Endodermal cell (in vitro differentiated cells): Measurements from ENCODE around the gene CASR. TPM values are rescaled to one million over a fixed set of nuclear protein-coding genes. Genes with fewer than 3 reads are reported as not detected.
"Not testable (repeated sequence)": the region's sequence is repeated elsewhere in the genome, so short reads cannot be mapped to it uniquely, and the experiment has no call there.

ENCODE experiments used
- DNase-seq: peaks from one replicate; pipeline ENCODE4 v3.0.0-alpha.2; 2017
- H3K27ac ChIP-seq: 2 replicates; pipeline ENCODE4 v1.5.1; 2013; ENCODE audit warnings: mild to moderate bottlenecking, low read depth, low read length, moderate library complexity
- H3K27me3 ChIP-seq: 2 replicates; pipeline ENCODE4 v1.6.1; 2013; ENCODE audit warnings: mild to moderate bottlenecking, low read length, moderate library complexity; ENCODE audit not compliant: insufficient read depth, control insufficient read depth, poor library complexity, severe bottlenecking
- H3K36me3 ChIP-seq: 2 replicates; pipeline ENCODE4 v1.7.0; 2013; ENCODE audit warnings: mild to moderate bottlenecking, low read length, moderate library complexity; ENCODE audit not compliant: control insufficient read depth, insufficient read depth
- H3K4me1 ChIP-seq: one replicate; pipeline ENCODE4 v1.7.0; 2013; ENCODE audit warnings: low read length; ENCODE audit not compliant: control insufficient read depth, insufficient read depth
- H3K4me3 ChIP-seq: 2 replicates; pipeline ENCODE4 v1.5.1; 2013; ENCODE audit warnings: mild to moderate bottlenecking, low read length, moderate library complexity
- H3K9ac ChIP-seq: 2 replicates; pipeline ENCODE4 v1.6.1; 2013; ENCODE audit warnings: mild to moderate bottlenecking, low read length, moderate library complexity; ENCODE audit not compliant: poor library complexity, severe bottlenecking; ENCODE audit errors: extremely low read depth
- H3K9me3 ChIP-seq: 2 replicates; pipeline ENCODE4 v1.6.1; 2013; ENCODE audit warnings: mild to moderate bottlenecking, low read length, moderate library complexity; ENCODE audit not compliant: control insufficient read depth
- H3K27ac Mint-ChIP-seq: 2 replicates; pipeline ENCODE4 v1.8.0; 2020; ENCODE audit warnings: mixed read lengths
- H3K27me3 Mint-ChIP-seq: 2 replicates; pipeline ENCODE4 v1.8.0; 2021; ENCODE audit warnings: mild to moderate bottlenecking, mixed read lengths; ENCODE audit not compliant: insufficient read depth
- H3K36me3 Mint-ChIP-seq: 2 replicates; pipeline ENCODE4 v1.8.0; 2020; ENCODE audit warnings: low read depth, mixed read lengths
- H3K4me1 Mint-ChIP-seq: 2 replicates; pipeline ENCODE4 v1.8.0; 2020; ENCODE audit warnings: mixed read lengths
- H3K4me3 Mint-ChIP-seq: 2 replicates; pipeline ENCODE4 v1.8.0; 2020; ENCODE audit warnings: mild to moderate bottlenecking, moderate library complexity, mixed read lengths
- H3K9me3 Mint-ChIP-seq: 2 replicates; pipeline ENCODE4 v1.8.0; 2020; ENCODE audit warnings: mild to moderate bottlenecking, mixed read lengths
- WGBS, 2 experiments: methylation state at CpG; one replicate each; pipeline versions ENCODE4 v1.1.5 to v1.1.7; 2013; ENCODE audit warnings: missing lambda C conversion rate in 2 of 2, mixed read lengths in 1 of 2; ENCODE audit not compliant: insufficient coverage in 1 of 2, insufficient read length in 1 of 2; 5-methylcytosine and 5-hydroxymethylcytosine counted together
- total RNA-seq, 2 donors: library from RNA; stranded (reverse); fragmentation: NEBNext Ultra II Directional in 1 of 2; extraction: Animal tissue kit (Norgen Biotek cat#: 25700) in 1 of 2; gene quantifications; 2 replicates in 1 of 2; 3 replicates in 1 of 2; pipeline ENCODE4 v1.2.1, GENCODE V29; 2021
- TF ChIP-seq, protein P1 (sequence below): fragments of 200-600 bp; sonication (generic); conservative IDR thresholded peaks from 2 replicates; pipeline ENCODE4 v1.5.0; 2021; ENCODE audit warnings: antibody characterized with exemption, mild to moderate bottlenecking

CASR gene
- total RNA-seq, 2 donors from 2014 or later: 0.04 TPM; not detected in 1

DNA sequence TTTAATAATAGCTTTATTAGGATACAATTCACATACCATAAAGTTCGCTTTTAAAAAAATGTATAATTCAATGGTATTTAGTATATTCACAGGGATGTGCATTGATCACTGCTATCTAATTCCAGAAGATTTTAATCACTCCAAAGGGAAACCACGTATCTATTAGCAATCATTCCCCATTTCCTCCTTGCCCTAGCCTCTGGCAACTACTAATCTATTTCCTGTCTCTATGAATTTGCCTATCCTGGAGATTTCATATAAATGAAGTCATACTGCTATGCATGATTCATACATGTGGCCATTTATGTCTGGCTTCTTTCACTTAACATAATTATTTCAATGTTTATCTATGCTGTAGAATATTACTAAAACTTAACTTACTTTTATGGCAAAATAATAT, 32.0 kb upstream of the CASR start:
- Histone ChIP-seq H3K4me1 (no peaks in the 10 kb centered on the region), H3K27ac (no peak overlapping the region), H3K9me3 (no peaks in the 10 kb centered on the region), H3K4me3 (no peak overlapping the region), H3K36me3 (no peaks in the 10 kb centered on the region), H3K9ac (no peak overlapping the region), H3K27me3 (no peaks in the 10 kb centered on the region)
- Mint-ChIP-seq H3K27ac (no peak overlapping the region), H3K4me3 (no peak overlapping the region), H3K4me1 (no peaks in the 10 kb centered on the region), H3K36me3 (no peaks in the 10 kb centered on the region), H3K27me3 (peaks cover 1% of the 10 kb centered on the region), H3K9me3 (peaks cover 20% of the 10 kb centered on the region)
- TF ChIP-seq, protein P1, sequence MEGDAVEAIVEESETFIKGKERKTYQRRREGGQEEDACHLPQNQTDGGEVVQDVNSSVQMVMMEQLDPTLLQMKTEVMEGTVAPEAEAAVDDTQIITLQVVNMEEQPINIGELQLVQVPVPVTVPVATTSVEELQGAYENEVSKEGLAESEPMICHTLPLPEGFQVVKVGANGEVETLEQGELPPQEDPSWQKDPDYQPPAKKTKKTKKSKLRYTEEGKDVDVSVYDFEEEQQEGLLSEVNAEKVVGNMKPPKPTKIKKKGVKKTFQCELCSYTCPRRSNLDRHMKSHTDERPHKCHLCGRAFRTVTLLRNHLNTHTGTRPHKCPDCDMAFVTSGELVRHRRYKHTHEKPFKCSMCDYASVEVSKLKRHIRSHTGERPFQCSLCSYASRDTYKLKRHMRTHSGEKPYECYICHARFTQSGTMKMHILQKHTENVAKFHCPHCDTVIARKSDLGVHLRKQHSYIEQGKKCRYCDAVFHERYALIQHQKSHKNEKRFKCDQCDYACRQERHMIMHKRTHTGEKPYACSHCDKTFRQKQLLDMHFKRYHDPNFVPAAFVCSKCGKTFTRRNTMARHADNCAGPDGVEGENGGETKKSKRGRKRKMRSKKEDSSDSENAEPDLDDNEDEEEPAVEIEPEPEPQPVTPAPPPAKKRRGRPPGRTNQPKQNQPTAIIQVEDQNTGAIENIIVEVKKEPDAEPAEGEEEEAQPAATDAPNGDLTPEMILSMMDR: no peak
- no peak for DNase-seq
- WGBS, 2 experiments: 82 to 85% methylated on average over 1 of the region's 2 CpGs

DNA sequence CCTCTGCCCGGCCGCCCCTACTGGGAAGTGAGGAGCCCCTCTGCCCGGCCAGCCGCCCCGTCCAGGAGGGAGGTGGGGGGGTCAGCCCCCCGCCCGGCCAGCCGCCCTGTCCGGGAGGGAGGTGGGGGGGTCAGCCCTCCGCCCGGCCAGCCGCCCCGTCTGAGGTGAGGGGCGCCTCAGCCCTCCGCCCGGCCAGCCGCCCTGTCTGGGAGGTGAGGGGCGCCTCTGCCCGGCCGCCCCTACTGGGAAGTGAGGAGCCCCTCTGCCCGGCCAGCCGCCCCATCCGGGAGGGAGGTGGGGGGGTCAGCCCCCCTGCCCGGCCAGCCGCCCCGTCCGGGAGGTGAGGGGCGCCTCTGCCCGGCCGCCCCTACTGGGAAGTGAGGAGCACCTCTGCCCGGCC, 18.5 kb upstream of the CASR start:
- not testable (repeated sequence) for H3K4me3 ChIP-seq, H3K36me3 Mint-ChIP-seq, H3K27me3 Mint-ChIP-seq, H3K27ac Mint-ChIP-seq, H3K27me3 ChIP-seq, H3K4me3 Mint-ChIP-seq, H3K4me1 Mint-ChIP-seq, H3K27ac ChIP-seq, H3K9ac ChIP-seq, H3K36me3 ChIP-seq, DNase-seq, H3K4me1 ChIP-seq
- WGBS, 2 experiments: no CpG with 5 or more reads among the region's 31 CpGs
- H3K9me3 ChIP-seq: peaks cover 12% of the 10 kb centered on the region
- H3K9me3 Mint-ChIP-seq: peaks cover 27% of the 10 kb centered on the region

DNA sequence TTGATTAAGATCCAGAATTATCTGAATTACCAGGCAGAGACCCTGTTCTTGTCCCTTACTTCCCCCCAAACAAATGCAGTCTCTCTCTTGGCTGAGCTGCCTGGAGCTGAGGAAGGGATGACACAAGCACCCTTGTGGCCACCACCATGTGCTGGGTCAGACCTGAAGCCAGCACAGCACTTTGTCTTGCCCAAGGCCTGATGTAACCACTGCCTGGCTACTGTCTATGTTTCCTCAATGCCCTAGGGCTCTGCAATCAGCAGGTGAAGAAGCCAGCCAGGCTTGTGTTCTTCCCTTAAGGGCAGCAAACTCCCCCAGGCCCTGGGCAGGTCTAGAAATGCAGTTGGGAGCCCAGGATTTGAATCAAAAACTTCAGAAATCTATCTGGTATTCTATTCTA, 15.8 kb upstream of the CASR start:
- no peaks in the 10 kb centered on the region for H3K27me3 ChIP-seq
- TF ChIP-seq, protein P1: no peak
- no peaks in the 10 kb centered on the region for H3K36me3 ChIP-seq
- Mint-ChIP-seq H3K4me3 (no peak overlapping the region), H3K4me1 (no peaks in the 10 kb centered on the region), H3K9me3 (peaks cover 21% of the 10 kb centered on the region), H3K36me3 (no peaks in the 10 kb centered on the region), H3K27me3 (peaks cover 4% of the 10 kb centered on the region), H3K27ac (no peak overlapping the region)
- no peak overlapping the region for H3K4me3 ChIP-seq
- no peaks in the 10 kb centered on the region for H3K4me1 ChIP-seq
- no peak overlapping the region for H3K27ac ChIP-seq
- no peak overlapping the region for H3K9ac ChIP-seq
- DNase-seq: no peak
- peaks cover 3% of the 10 kb centered on the region for H3K9me3 ChIP-seq

DNA sequence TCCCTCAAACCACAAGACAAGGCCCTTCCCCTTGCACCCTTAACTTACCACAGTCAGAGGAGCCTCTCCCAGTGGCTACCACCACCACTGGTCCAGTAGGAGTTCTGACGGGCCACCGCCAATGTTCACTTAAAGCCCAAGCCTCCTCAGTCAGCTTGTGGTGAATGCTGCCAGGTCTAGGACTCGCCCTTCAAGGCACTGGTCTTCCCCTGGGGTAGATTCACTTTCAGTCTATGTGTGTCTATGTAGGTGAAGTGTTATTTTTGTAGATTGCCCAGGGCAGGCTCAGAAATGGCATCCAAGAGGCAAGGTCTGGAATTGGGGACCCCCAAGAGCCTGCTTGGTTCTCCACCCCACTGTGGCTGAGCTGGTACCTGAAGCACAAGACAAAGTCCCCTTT, 15.4 kb upstream of the CASR start:
- no peak for DNase-seq
- WGBS, 2 experiments: 70 to 83% methylated on average over 2 to 3 of the region's 3 CpGs
- no peaks in the 10 kb centered on the region for H3K36me3 ChIP-seq
- H3K27me3 ChIP-seq: no peaks in the 10 kb centered on the region
- Mint-ChIP-seq H3K4me3 (no peak overlapping the region), H3K36me3 (no peaks in the 10 kb centered on the region), H3K27ac (no peak overlapping the region), H3K9me3 (peaks cover 23% of the 10 kb centered on the region), H3K4me1 (no peaks in the 10 kb centered on the region), H3K27me3 (peaks cover 7% of the 10 kb centered on the region)
- no peak overlapping the region for H3K4me3 ChIP-seq
- H3K9me3 ChIP-seq: peaks cover 6% of the 10 kb centered on the region
- no peaks in the 10 kb centered on the region for H3K4me1 ChIP-seq
- no peak overlapping the region for H3K27ac ChIP-seq
- no peak overlapping the region for H3K9ac ChIP-seq
- TF ChIP-seq, protein P1: no peak
